Retina (tissue), 1 donor: ENCODE measurements around the gene YY1AP1.
"Not testable (repeated sequence)": the region's sequence is repeated elsewhere in the genome, so short reads cannot be mapped to it uniquely, and the experiment has no call there.

Experiments
- DNase-seq: peaks from one replicate; pipeline ENCODE4 v3.0.0-alpha.2; 2016

The YY1AP1 gene

GRCh38 chr1:155694167-155694566 is 5.6 kb upstream of the YY1AP1 start:
- DNase-seq, result no peak

DNA sequence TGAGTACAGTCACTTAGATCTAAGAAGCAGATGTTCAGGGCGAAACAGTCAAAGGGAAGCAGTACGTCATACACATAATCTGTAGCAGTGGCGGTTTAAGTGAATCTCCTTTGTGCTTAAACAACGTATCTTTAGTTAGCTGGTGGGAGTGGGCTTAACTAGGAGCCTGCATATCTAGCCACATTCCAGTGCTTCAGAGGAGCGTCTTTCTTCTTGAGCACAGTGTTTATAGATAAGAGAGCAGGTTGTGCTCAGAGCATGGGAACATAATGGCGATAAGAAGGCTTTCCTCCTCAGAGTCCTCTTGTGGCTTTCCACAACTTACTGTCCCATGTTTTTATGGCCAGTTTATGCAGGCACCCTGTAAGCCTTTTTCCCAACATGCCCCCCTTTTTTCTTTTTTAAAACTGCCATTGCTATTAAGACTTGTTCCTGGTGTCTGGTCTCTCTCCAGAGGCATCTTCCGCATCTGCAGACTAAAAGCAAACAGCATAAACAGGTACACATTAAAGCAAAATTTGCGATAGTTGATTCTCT is 3.5 kb upstream of the YY1AP1 start:
- no peak for DNase-seq

GRCh38 chr1:155689081-155689607 is 570 bp upstream of the YY1AP1 start, which contains the start of gene DAP3:
DAP3 (plus strand) TSS chr1:155689091; CDS start chr1:155709780, 20,689 bp downstream.
- not testable (repeated sequence) for DNase-seq

DNA sequence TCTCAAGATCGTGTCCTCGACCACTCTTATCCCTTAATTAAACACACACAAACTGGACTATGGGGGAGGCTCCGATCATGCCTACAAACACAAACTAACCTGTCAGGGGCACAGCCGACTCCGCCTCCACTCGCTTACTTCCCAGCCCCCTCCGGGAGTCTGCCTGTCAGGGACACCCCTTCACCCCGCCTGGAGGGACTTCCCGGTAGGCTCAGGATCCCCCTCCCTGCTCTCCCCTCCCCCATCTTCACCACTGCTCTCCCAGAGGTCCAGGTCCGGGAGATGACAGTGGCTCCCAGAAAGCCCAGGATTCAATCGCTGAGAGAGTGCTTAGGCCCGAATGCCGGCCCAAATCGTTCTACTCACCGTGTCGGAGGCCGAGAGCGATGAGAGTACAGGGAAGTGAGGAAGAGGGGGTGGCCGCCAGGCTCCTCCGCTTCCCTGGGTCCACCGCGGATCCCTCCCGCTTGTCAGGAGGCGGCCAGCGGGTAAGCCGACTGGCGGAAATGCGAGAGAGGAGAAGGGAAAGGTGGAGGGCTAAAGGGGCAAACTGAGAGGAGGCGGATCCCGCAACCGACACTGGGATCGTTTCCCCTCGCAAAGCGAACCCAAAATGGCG is 760 bp downstream of the YY1AP1 start:
- DNase-seq, result not testable (repeated sequence)

DNA sequence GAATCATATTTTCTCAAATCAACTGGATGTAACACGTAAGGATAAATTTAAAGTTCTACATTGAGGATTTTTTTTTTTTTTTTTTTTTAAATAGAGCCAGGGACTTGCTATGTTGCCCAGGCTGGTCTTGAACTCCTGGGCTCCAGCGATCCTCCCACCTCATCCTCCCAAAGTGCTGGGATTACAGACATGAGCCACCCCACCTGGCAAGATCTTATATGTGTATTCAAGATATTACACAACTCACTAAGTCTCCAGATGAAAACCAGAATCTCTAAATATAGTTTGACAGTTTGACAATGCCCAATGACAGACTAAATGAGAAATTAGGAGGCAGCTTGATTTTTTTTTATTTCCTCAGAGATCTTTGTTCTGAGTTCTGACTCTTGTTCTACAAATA is 6.8 kb downstream of the YY1AP1 start:
- no peak for DNase-seq

- DNase-seq, result no peak
Measured at GRCh38 chr1:155680531-155680930, 8.0 kb downstream of the YY1AP1 start.

DNA sequence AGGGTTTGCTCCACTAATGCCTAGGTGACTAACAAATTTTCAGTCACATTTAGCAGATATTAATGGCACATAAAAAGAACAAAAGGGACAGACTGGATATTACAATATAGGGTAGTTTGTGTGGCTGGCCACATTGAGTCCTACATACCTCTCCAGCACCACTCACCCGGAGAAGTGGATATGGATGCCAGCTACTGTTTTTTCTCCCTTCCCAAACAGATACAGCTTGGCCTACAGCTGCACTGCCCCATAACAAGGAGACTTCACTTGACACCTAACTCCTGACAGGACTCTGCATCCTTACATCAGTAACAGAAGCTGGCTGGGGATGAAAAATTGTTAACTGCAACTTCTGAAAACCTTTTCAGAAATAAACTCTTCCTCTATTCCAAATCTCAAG is 9.6 kb downstream of the YY1AP1 start:
- DNase-seq, result not testable (repeated sequence)

DNA sequence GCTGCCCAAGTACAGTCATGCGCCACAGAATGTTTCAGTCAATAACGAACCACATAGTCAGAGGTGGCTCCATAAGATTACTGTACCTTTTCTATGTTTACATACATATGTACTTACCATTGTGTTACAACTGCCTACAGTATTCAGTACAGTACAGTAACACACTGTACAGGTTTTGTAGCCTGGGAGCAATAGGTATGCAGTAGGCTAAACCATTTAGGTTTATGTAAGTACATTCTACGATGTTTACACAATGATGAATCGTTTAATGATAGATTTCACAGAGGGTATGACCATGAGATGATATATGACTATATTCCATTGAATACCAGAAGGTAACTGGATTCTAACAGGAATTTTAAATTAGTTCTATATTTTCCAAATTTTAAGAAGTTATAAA is 10.5 kb downstream of the YY1AP1 start:
- no peak for DNase-seq

GRCh38 chr1:155673003-155673402 is 15.6 kb downstream of the YY1AP1 start:
- DNase-seq, result no peak

GRCh38 chr1:155671750-155672149 is 16.8 kb downstream of the YY1AP1 start:
- DNase-seq, result no peak

DNA sequence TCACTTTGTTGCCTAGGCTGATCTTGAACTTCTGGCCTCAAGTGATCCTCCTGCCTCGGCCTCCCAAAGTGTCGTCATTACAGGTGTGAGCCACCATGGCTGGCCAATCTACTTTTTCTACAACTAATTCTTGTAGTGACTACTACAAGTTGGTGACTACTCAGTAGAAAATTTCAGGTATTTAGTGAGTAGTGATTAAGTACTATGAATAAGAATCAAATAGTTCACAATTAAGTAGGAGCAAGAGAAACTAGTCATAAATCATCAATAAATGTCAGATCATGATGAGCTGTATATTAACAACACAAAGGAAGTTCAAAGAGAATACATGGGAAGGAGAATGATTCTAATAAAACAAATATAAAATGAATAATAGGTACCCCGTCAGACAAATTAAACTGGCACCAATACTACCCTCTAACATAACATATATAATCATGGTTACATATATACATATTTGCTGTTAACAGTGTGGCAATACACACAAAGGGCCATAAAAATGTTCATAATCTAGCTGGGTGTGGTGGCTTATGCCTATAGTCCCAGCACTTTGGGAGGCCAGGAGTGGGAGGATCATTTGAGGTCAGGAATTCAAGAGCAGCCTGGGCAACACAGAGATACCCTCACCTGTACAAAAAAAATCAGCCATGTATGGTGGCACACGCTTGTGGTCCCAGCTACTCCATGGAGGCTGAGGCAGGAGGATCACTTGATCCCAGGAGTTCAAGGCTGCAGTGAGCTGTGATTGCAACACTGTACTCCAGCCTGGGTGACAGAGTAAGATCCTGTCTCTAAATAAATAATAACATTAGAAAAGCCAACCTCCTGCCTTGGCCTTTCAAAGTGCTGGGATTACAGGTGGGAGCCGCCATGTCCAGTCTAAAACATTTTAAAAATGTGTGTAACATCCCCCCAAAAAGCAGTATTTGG is 19.1 kb downstream of the YY1AP1 start:
- DNase-seq, result no peak

DNA sequence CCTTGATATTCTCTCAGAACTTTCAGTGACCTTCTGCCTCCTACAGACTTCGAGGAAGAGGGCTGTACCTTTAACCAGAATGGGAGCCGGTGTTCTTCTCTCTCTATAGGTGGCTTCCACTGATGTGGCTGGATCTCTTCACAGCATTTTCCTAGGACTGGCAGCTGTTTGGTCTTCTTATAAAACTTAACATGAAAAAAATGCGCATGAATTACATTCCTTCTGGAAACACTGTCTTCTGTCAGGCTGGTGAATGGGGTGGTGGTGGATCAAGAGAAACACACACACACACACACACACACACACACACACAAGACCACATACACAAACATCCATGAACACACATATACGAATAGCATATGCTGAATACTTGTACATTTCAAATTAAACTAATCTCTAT is 27.3 kb downstream of the YY1AP1 start:
- not testable (repeated sequence) for DNase-seq

- no peak for DNase-seq
Measured at GRCh38 chr1:155657463-155657862, 31.1 kb downstream of the YY1AP1 start.

GRCh38 chr1:155652951-155653350 is 35.6 kb downstream of the YY1AP1 start:
- no peak for DNase-seq

GRCh38 chr1:155651861-155652661 is 36.5 kb downstream of the YY1AP1 start:
- DNase-seq, result no peak

GRCh38 chr1:155650231-155650757 is 38.3 kb downstream of the YY1AP1 start:
- DNase-seq, result no peak

- no peak for DNase-seq
Measured at GRCh38 chr1:155649676-155650075, 38.9 kb downstream of the YY1AP1 start.

DNA sequence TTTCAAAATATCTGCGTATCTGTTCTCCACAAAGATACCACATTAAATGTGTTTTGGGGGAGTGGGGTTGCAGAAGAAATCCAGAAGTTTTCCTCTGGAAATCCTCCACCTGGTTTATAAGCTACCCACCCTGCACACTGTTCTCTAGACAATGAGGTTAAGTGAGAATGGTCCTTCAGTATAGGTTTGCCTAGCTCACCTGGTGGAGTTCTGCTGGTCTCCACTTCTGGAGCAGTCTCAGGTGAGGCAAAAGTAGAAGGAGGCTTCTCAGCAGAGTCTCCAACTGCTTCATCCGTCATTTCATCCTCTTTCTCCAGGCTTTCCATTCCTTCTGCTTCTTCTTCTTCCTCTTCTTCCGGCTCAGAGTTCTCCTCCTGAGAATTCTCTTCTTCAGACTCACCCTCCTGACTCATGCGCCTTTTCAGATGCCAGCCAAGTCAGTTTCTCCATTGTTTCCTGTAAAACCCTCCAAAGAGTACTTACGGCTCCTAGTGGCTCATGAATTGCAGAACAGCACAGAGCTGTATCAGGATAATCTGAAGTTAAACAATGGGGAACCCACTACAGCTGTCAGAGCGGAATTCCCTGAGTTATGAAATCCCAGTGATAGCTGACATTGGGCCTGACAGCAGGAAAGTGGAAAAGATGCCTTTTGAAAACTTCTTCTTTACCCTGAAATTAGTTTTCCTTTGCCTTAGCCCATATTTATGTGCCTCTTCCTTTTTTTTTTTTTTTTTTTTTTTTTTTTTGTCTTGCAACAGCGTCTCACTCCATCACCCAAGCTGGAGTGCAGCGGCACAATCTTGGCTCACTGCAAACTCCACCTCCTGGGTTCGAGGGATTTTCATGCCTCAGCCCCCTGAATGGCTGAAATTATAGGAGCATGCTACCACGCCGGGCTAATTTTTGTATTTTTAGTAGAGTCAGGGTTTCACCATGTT is 40.1 kb downstream of the YY1AP1 start:
- peak; percentile 15 for DNase-seq

DNA sequence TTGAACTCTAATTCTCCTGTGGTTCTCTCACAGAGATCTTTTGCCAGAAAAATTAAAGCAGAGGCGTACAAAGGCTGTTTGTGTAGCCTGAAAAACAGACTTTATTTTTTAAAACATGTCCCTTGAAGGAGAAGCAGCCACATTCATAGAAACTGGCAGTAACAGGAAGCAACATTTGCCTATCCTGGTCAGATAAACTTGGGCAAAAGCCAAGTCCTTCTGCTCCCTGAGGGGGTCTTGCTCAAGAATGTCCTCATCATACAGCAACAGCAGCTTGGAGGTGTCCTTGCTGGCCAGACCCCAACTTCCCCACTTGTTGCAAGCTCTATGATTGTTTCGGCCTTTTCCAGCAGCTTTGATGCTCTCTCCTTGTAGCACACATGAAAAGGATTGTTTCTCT is 42.3 kb downstream of the YY1AP1 start:
- DNase-seq, result no peak

GRCh38 chr1:155645648-155646047 is 42.9 kb downstream of the YY1AP1 start:
- DNase-seq, result no peak

DNA sequence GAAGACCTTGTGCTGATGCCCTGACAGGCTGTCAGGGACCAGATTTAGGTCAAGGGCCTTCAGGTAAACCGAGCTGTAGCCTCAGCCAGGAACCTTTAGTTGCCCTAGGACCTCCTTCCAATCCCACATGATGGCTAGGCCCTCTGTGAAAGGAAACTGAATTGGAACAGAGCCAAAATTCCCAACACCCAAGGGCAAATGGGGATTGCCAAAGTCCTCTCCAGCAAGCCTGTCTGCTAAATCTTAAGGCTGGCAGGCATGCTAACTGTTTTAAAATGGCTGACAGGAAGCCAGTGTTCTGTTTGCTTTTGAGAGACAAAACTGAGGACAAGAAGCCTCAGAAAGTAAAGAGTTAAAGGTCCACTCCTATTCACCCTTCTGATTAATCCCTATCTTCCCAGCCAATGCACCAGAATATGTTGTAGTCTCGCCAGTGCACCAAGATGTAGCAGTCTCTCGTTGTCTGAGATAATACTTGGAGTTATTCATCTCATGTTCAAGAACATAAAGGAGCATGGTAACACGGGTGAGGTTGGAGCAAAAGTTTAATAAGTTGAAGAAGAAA is 43.5 kb downstream of the YY1AP1 start:
- DNase-seq, result no peak
